ENCODE results near the gene ADAMTSL3. TPM values are rescaled to one million over a fixed set of nuclear protein-coding genes. Genes with fewer than 3 reads are reported as not detected.

The ADAMTSL3 gene
- polyA plus RNA-seq, 1 of the 3 experiments (the other 2 are of a cell fraction): 0.02 TPM

GRCh38 chr15:83858820-83859505 lies 205.0 kb downstream of the ADAMTSL3 start:
- ChIA-PET POLR2A (no interaction called here), CTCF (no interaction called here)
- Histone ChIP-seq H3K27ac (ENCODE audit: low read depth in 2 of 2, low read length in 1 of 2) (no peak overlapping the region), H3K9me3 (no peaks in the 10 kb centered on the region), H3K79me2 (ENCODE audit: insufficient read depth) (no peaks in the 10 kb centered on the region), H3K27me3 (ENCODE audit: insufficient read depth) (no peaks in the 10 kb centered on the region), H3K9ac (no peak overlapping the region), H4K20me1 (ENCODE audit: insufficient read depth) (no peaks in the 10 kb centered on the region), H3K4me2 (no peak overlapping the region), H3F3A (replicated peaks; ENCODE audit: insufficient read depth) (no peaks in the 10 kb centered on the region), H3K9me2 (no peaks in the 10 kb centered on the region), H3K36me3 (replicated peaks in 1 of 2; ENCODE audit: control insufficient read depth in 1 of 2, insufficient read depth in 2 of 2, low read length in 1 of 2) (no peaks in the 10 kb centered on the region), H2AFZ (ENCODE audit: low read depth) (no peak overlapping the region), H3K4me3 (ENCODE audit: low read depth in 2 of 2, low read length in 1 of 2) (no peak overlapping the region), H3K4me1 (ENCODE audit: control insufficient read depth in 1 of 2, insufficient read depth in 2 of 2, low read depth in 1 of 2, low read length in 1 of 2) (no peaks in the 10 kb centered on the region)
- 39% methylated on average over 5 of the region's 5 CpGs for WGBS (ENCODE audit: low lambda C conversion rate)
- no peak for DNase-seq
- TF ChIP-seq RXRA (IDR thresholded peaks at IDR 0.05; ENCODE audit: borderline replicate concordance, low read depth): no peak
- no peak for TF ChIP-seq CTCF (IDR thresholded peaks at IDR 0.05)
- no peak for TF ChIP-seq PBX3 (IDR thresholded peaks at IDR 0.05)
- TF ChIP-seq ZBTB33 (IDR thresholded peaks at IDR 0.05; ENCODE audit: borderline replicate concordance, low read depth): no peak
- no peak for TF ChIP-seq SMC3 (IDR thresholded peaks at IDR 0.05; ENCODE audit: low read depth, low read length)
- no peak for TF ChIP-seq RCOR1 (IDR thresholded peaks at IDR 0.05; ENCODE audit: low read length)
- no peak for TF ChIP-seq MEF2A (IDR thresholded peaks at IDR 0.05; ENCODE audit: borderline replicate concordance, low read depth)
- TF ChIP-seq YY1 (IDR thresholded peaks at IDR 0.05; ENCODE audit: low read depth): no peak
- no peak for TF ChIP-seq RAD21 (IDR thresholded peaks at IDR 0.05; ENCODE audit: low read length)
- no peak for TF ChIP-seq EZH2phosphoT487 (IDR thresholded peaks at IDR 0.05; ENCODE audit: borderline replicate concordance, low read depth)
- TF ChIP-seq MXI1 (IDR thresholded peaks at IDR 0.05; ENCODE audit: low read depth, low read length): no peak
- TF ChIP-seq FOXM1 (IDR thresholded peaks at IDR 0.05; ENCODE audit: low read depth): no peak
- no peak for TF ChIP-seq USF2 (IDR thresholded peaks at IDR 0.05; ENCODE audit: borderline replicate concordance, low read depth, low read length)
- no peak for TF ChIP-seq SIN3A (IDR thresholded peaks at IDR 0.05; ENCODE audit: borderline replicate concordance, low read depth, low read length)
- TF ChIP-seq EP300 (IDR thresholded peaks at IDR 0.05; ENCODE audit: borderline replicate concordance in 1 of 2, low read depth in 1 of 2, low read length in 1 of 2): no peak
- no peak for TF ChIP-seq ELF1 (IDR thresholded peaks at IDR 0.05)
- no peak for TF ChIP-seq POLR2AphosphoS5 (IDR thresholded peaks at IDR 0.05; ENCODE audit: low read depth, low read length)
- no peak for TF ChIP-seq GATA2 (CRISPR knock-in tag; IDR thresholded peaks at IDR 0.05)
- no peak for TF ChIP-seq TCF12 (IDR thresholded peaks at IDR 0.05)
- no peak for TF ChIP-seq USF1 (IDR thresholded peaks at IDR 0.05; ENCODE audit: borderline replicate concordance, low read depth)

All from SK-N-SH (cell line).